GM12873 (cell line): ENCODE measurements around the gene PTPRN2.

Experiments
- CTCF ChIP-seq: IDR thresholded peaks from 2 replicates; pipeline ENCODE4 v1.5.1; 2012; ENCODE audit warnings: low read depth, mild to moderate bottlenecking, moderate library complexity, low read length, control low read depth; ENCODE audit not compliant: insufficient read depth; ENCODE audit errors: missing control alignments

PTPRN2 gene

GRCh38 chr7:157660971-157661610 is 926.5 kb downstream of the PTPRN2 start:
- no peak for TF ChIP-seq CTCF

- no peak for TF ChIP-seq CTCF
These were observed 928.7 kb downstream of the PTPRN2 start for GRCh38 chr7:157658851-157659412.

GRCh38 chr7:157657741-157658740 is 929.6 kb downstream of the PTPRN2 start:
- TF ChIP-seq CTCF: no peak

- TF ChIP-seq CTCF: no peak
These were observed 931.3 kb downstream of the PTPRN2 start for GRCh38 chr7:157656195-157656769.

- TF ChIP-seq CTCF: no peak
These were observed 933.3 kb downstream of the PTPRN2 start for GRCh38 chr7:157654350-157654749.

- no peak for TF ChIP-seq CTCF
These were observed 933.8 kb downstream of the PTPRN2 start for GRCh38 chr7:157653827-157654207.
